HG03280 (cell line): ENCODE measurements around the gene C2orf42.
"Not testable (repeated sequence)": the region's sequence is repeated elsewhere in the genome, so short reads cannot be mapped to it uniquely, and the experiment has no call there.

Source experiments
- ATAC-seq: cut with Tn5 transposase; IDR thresholded peaks from one replicate; pipeline ENCODE4 v1.9.1; 2021; ENCODE audit warnings: mild to moderate bottlenecking, moderate library complexity; ENCODE audit not compliant: unreplicated experiment

C2orf42 gene

GRCh38 chr2:70106138-70106537 lies 84.7 kb downstream of the C2orf42 start:
- not testable (repeated sequence) for ATAC-seq

GRCh38 chr2:70104231-70105111 lies 86.3 kb downstream of the C2orf42 start:
- no peak for ATAC-seq

- no peak for ATAC-seq
Measured at GRCh38 chr2:70103531-70104061, 87.2 kb downstream of the C2orf42 start.

GRCh38 chr2:70102323-70102905 lies 88.4 kb downstream of the C2orf42 start:
- ATAC-seq, result not testable (repeated sequence)

GRCh38 chr2:70101686-70102085 lies 89.1 kb downstream of the C2orf42 start:
- ATAC-seq, result not testable (repeated sequence)

GRCh38 chr2:70101174-70101573 lies 89.6 kb downstream of the C2orf42 start:
- no peak for ATAC-seq
